K562 (cell line): ENCODE data around the gene TERB1. TPM values are rescaled to one million over a fixed set of nuclear protein-coding genes. Genes with fewer than 3 reads are reported as not detected.

ENCODE experiments used
- CEBPG ChIP-seq, 3 experiments: fragments of 200-800 bp in 1 of 3; sonication (Bioruptor generic) in 1 of 3; sonication (generic) in 1 of 3; formaldehyde crosslinking in 1 of 3; IDR thresholded peaks in 2 of 3; conservative IDR thresholded peaks in 1 of 3; 2 replicates each; pipeline versions ENCODE4 v1.6.1 to v1.8.0; 2016 to 2022; ENCODE audit warnings: missing compliant biosample characterization in 2 of 3, missing genetic modification characterization in 2 of 3, mild to moderate bottlenecking in 1 of 3, missing genetic modification reagents in 1 of 3
- ELF2 ChIP-seq: fragments of 250-450 bp; sonication (Bioruptor Pico); IDR thresholded peaks from 2 replicates; pipeline ENCODE4 v1.5.0; 2021; ENCODE audit warnings: mild to moderate bottlenecking
- EP400 ChIP-seq: fragments of 450-650 bp; IDR thresholded peaks from 2 replicates; pipeline ENCODE4 v1.6.1; 2017; ENCODE audit warnings: antibody characterized with exemption, mild to moderate bottlenecking, moderate library complexity
- GTF2A2 ChIP-seq: IDR thresholded peaks from 2 replicates; pipeline ENCODE4 v1.6.1; 2016; ENCODE audit warnings: mild to moderate bottlenecking, missing genetic modification characterization, missing compliant biosample characterization
- HMG20B ChIP-seq: fragments of 250-450 bp; sonication (Bioruptor Pico); IDR thresholded peaks from 2 replicates; pipeline ENCODE4 v1.5.0; 2021; ENCODE audit warnings: mild to moderate bottlenecking
- JUND ChIP-seq, 2 experiments: IDR thresholded peaks; 2 replicates in 1 of 2; 3 replicates in 1 of 2; pipeline ENCODE4 v1.6.1; 2011; ENCODE audit warnings: borderline replicate concordance in 2 of 2, low read depth in 2 of 2, low read length in 2 of 2, improper control_type of control experiment in 1 of 2, missing biosample characterization in 1 of 2, missing genetic modification characterization in 1 of 2, missing genetic modification reagents in 1 of 2
- MAZ ChIP-seq, 2 experiments: fragments of 450-650 bp in 1 of 2; sonication (generic) in 1 of 2; formaldehyde crosslinking; IDR thresholded peaks in 1 of 2; conservative IDR thresholded peaks in 1 of 2; 2 replicates each; pipeline versions ENCODE4 v1.4.0 to v1.5.0; 2020; ENCODE audit warnings: mild to moderate bottlenecking in 1 of 2, missing genetic modification reagents in 1 of 2
- MYC ChIP-seq, 2 experiments: fragments of 250-450 bp in 1 of 2; sonication (Bioruptor Pico) in 1 of 2; IDR thresholded peaks; 2 replicates each; pipeline versions ENCODE4 v1.5.1 to v1.6.1; 2012 to 2021; ENCODE audit warnings: low read depth in 2 of 2, borderline replicate concordance in 1 of 2, improper control_type of control experiment in 1 of 2, low read length in 1 of 2, mild to moderate bottlenecking in 1 of 2, moderate library complexity in 1 of 2
- NCOA4 ChIP-seq: fragments of 450-650 bp; IDR thresholded peaks from 2 replicates; pipeline ENCODE4 v1.6.1; 2018; ENCODE audit warnings: mild to moderate bottlenecking; ENCODE audit not compliant: partially characterized antibody
- NCOR1 ChIP-seq: fragments of 450-650 bp; IDR thresholded peaks from 2 replicates; pipeline ENCODE4 v1.6.1; 2016; ENCODE audit warnings: mild to moderate bottlenecking, moderate library complexity
- NFIC ChIP-seq: fragments of 450-650 bp; IDR thresholded peaks from 2 replicates; pipeline ENCODE4 v1.6.1; 2017; ENCODE audit warnings: mild to moderate bottlenecking, inconsistent platforms
- NR3C1 ChIP-seq: sonication (generic); formaldehyde crosslinking; IDR thresholded peaks from 2 replicates; pipeline ENCODE4 v1.8.1; 2022; ENCODE audit warnings: missing genetic modification reagents
- NR4A1 ChIP-seq, 2 experiments: fragments of 250-450 bp in 1 of 2; fragments of 450-650 bp in 1 of 2; sonication (Bioruptor Pico) in 1 of 2; IDR thresholded peaks; 2 replicates each; pipeline versions ENCODE4 v1.4.0 to v1.6.1; 2016 to 2020; ENCODE audit warnings: mild to moderate bottlenecking in 2 of 2, missing compliant biosample characterization in 1 of 2, missing genetic modification characterization in 1 of 2, moderate library complexity in 1 of 2
- NRF1 ChIP-seq, 2 experiments: fragments of 450-650 bp; IDR thresholded peaks in 1 of 2; conservative IDR thresholded peaks in 1 of 2; 2 replicates each; pipeline ENCODE4 v1.6.1; 2014; ENCODE audit warnings: mild to moderate bottlenecking in 2 of 2
- OTX1 ChIP-seq: fragments of 450-650 bp; formaldehyde crosslinking; IDR thresholded peaks from 2 replicates; pipeline ENCODE4 v1.4.0; 2022; ENCODE audit warnings: mild to moderate bottlenecking
- RFX1 ChIP-seq: fragments of 450-650 bp; IDR thresholded peaks from 2 replicates; pipeline ENCODE4 v1.6.1; 2016; ENCODE audit warnings: mild to moderate bottlenecking, moderate library complexity
- SMAD4 ChIP-seq: fragments of 250-450 bp; sonication (Bioruptor Pico); conservative IDR thresholded peaks from 2 replicates; pipeline ENCODE4 v1.8.0; 2021; ENCODE audit warnings: inconsistent platforms, mild to moderate bottlenecking, moderate library complexity
- SMC3 ChIP-seq: conservative IDR thresholded peaks from 2 replicates; pipeline ENCODE4 v1.6.1; 2011; ENCODE audit warnings: low read depth, low read length, improper control_type of control experiment; ENCODE audit not compliant: insufficient read depth
- SP2 ChIP-seq: IDR thresholded peaks from 2 replicates; pipeline ENCODE4 v1.6.1; 2011; ENCODE audit warnings: mild to moderate bottlenecking, low read depth, low read length, moderate library complexity; ENCODE audit not compliant: poor library complexity, severe bottlenecking; ENCODE audit errors: extremely low read depth
- STAT5B ChIP-seq: fragments of 250-450 bp; sonication (Bioruptor Pico); IDR thresholded peaks from 2 replicates; pipeline ENCODE4 v1.8.0; 2021; ENCODE audit warnings: mild to moderate bottlenecking, inconsistent platforms
- TRIM24 ChIP-seq, 2 experiments: fragments of 450-650 bp; IDR thresholded peaks; 2 replicates each; pipeline ENCODE4 v1.6.1; 2016
- ZNF12 ChIP-seq: sonication (generic); formaldehyde crosslinking; IDR thresholded peaks from 2 replicates; pipeline ENCODE4 v1.4.0; 2020; ENCODE audit warnings: mild to moderate bottlenecking, missing genetic modification reagents
- ZNF589 ChIP-seq: fragments of 200-800 bp; sonication (Bioruptor generic); IDR thresholded peaks from 2 replicates; pipeline ENCODE4 v1.6.1; 2016; ENCODE audit warnings: low read depth, missing genetic modification characterization, missing compliant biosample characterization
- polyA plus RNA-seq, 8 experiments: library from polyadenylated mRNA; depleted of rRNA in 4 of 8; stranded (reverse) in 5 of 8; unstranded in 3 of 8; fragments of >200 nt; fragmentation: Nextera tagmentation in 2 of 8; fragmentation: Illumina TruSeq in 1 of 8; extraction: Ambion mirVana in 2 of 8; extraction: Trizol in 1 of 8; gene quantifications; 2 replicates each; pipeline versions ENCODE4 v1.2.1 to v1.2.3, GENCODE V29; 2011 to 2014; ENCODE audit warnings: inconsistent platforms in 1 of 8, missing spikeins in 1 of 8
- total RNA-seq, 7 experiments: library from RNA; depleted of rRNA in 6 of 7; stranded (reverse); fragments of >200 nt in 6 of 7; fragmentation: Illumina TruSeq in 2 of 7; extraction: Trizol in 2 of 7; gene quantifications; 2 replicates each; pipeline versions ENCODE4 v1.2.1 to v1.2.3, GENCODE V29; 2011 to 2021; ENCODE audit warnings: low replicate concordance in 1 of 7
- TF ChIP-seq, protein P1 (sequence below): fragments of 200-800 bp; sonication (Bioruptor generic); IDR thresholded peaks from 2 replicates; pipeline ENCODE4 v1.6.1; 2017; ENCODE audit warnings: missing genetic modification characterization, missing compliant biosample characterization

TERB1 gene
- total and polyA plus RNA-seq, 9 of the 15 experiments (the other 6 are each of a cell fraction or from before 2014, with no cell fraction given): not detected

DNA sequence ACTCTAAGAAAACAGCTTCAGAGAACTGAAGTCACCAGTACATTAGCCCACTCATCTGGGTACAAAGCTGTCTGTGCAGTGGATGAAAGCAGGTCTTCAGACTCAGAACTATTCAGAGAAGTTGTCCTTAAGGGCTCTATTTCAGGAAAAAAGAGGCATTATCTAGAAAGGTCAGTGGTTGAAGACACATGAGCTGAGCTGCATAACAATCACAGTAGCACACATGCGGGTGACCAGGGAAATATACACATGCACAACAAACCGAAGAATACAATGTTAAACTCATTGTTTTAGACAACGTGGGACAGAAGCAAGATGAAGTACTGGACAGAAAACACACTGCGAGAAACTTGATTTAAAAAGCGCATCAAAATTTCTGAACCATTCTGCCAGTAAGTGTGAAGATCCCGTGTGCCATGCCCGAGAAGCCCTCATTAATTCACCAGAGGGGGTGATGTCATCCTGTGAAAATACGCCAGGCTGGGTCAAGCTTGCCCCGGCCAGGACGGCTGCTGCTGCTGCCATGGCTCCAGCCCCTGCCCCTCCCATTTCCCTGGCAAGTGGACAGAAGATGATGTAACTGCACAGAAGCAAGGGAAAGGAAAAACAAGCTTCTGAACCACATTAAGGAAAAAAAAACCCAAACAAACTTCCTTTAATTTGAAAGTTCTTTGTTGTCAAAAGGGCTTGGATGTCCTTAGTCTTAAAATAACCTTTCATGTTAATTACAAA, 60.0 kb downstream of the TERB1 start (continued):
- TF ChIP-seq CEBPG (CRISPR knock-in tag; IDR thresholded peaks at IDR 0.05): no peak
- peak; percentile 81 to 89 for TF ChIP-seq CEBPG (tag; conservative IDR thresholded peaks at IDR 0.05 in 1 of 2, IDR thresholded peaks at IDR 0.05 in 1 of 2)
- peak; percentile 18; the same call in 1 of the 2 replicates for TF ChIP-seq MYC (IDR thresholded peaks at IDR 0.05; ENCODE audit: low read depth, low read length)
- TF ChIP-seq MYC (CRISPR knock-in tag; IDR thresholded peaks at IDR 0.05; ENCODE audit: borderline replicate concordance, low read depth): no peak
- 0 out of 2 replicates have a peak, but pooled peaks have one; percentile 24 for TF ChIP-seq OTX1
- TF ChIP-seq NR3C1 (CRISPR knock-in tag): no peak
- peak in 1 of 2 experiments; percentile 56; a peak in 2 of 4 replicates for TF ChIP-seq MAZ (CRISPR knock-in tag; conservative IDR thresholded peaks at IDR 0.05 in 1 of 2, IDR thresholded peaks at IDR 0.05 in 1 of 2)
- TF ChIP-seq TRIM24 (IDR thresholded peaks at IDR 0.05): no peak
- no peak for TF ChIP-seq NR4A1 (CRISPR knock-in tag; IDR thresholded peaks at IDR 0.05)
- TF ChIP-seq NR4A1 (tag; IDR thresholded peaks at IDR 0.05): peak; percentile 46; the same call in 1 of the 2 replicates
- peak; percentile 89 for TF ChIP-seq SMAD4 (CRISPR knock-in tag)
- peak; percentile 23 for TF ChIP-seq EP400
- TF ChIP-seq NCOA4: no peak
- TF ChIP-seq HMG20B: no peak
- TF ChIP-seq STAT5B (CRISPR knock-in tag): no peak
- TF ChIP-seq SP2: no peak
- peak; percentile 77 for TF ChIP-seq JUND (IDR thresholded peaks at IDR 0.05; ENCODE audit: borderline replicate concordance, low read depth, low read length)
- peak; percentile 28; the same call in 2 of the 3 replicates for TF ChIP-seq JUND (tag; IDR thresholded peaks at IDR 0.05; ENCODE audit: borderline replicate concordance, low read depth, low read length)
- peak; percentile 38 for TF ChIP-seq RFX1
- TF ChIP-seq, protein P1, sequence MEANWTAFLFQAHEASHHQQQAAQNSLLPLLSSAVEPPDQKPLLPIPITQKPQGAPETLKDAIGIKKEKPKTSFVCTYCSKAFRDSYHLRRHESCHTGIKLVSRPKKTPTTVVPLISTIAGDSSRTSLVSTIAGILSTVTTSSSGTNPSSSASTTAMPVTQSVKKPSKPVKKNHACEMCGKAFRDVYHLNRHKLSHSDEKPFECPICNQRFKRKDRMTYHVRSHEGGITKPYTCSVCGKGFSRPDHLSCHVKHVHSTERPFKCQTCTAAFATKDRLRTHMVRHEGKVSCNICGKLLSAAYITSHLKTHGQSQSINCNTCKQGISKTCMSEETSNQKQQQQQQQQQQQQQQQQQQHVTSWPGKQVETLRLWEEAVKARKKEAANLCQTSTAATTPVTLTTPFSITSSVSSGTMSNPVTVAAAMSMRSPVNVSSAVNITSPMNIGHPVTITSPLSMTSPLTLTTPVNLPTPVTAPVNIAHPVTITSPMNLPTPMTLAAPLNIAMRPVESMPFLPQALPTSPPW (CRISPR knock-in tag): peak; percentile 70
- peak; percentile 65 for TF ChIP-seq NFIC
- 0 out of 2 replicates have a peak, but pooled peaks have one; percentile 20 for TF ChIP-seq GTF2A2 (tag)
- peak; percentile 65; the same call in 1 of the 2 replicates for TF ChIP-seq ZNF589
- TF ChIP-seq NRF1 (conservative IDR thresholded peaks at IDR 0.05 in 1 of 2, IDR thresholded peaks at IDR 0.05 in 1 of 2): peak in 1 of 2 experiments; percentile 16; a peak in 1 of 4 replicates
- TF ChIP-seq NCOR1: no peak
- no peak for TF ChIP-seq ZNF12
- TF ChIP-seq SMC3: no peak
- TF ChIP-seq ELF2 (CRISPR knock-in tag): no peak
